ENCODE results near the gene CDH4.

GRCh38 chr20:61776491-61777075, 524.5 kb downstream of the CDH4 start:
- TF ChIP-seq CTCF (IDR thresholded peaks at IDR 0.05) = no peak
- no peak for TF ChIP-seq POLR2A (IDR thresholded peaks at IDR 0.05)
